GM21529 (cell line): ENCODE data around the gene OVOL2.

Source experiments
- ATAC-seq: cut with Tn5 transposase; IDR thresholded peaks from one replicate; pipeline ENCODE4 v1.9.1; 2021; ENCODE audit not compliant: unreplicated experiment

Gene OVOL2

DNA sequence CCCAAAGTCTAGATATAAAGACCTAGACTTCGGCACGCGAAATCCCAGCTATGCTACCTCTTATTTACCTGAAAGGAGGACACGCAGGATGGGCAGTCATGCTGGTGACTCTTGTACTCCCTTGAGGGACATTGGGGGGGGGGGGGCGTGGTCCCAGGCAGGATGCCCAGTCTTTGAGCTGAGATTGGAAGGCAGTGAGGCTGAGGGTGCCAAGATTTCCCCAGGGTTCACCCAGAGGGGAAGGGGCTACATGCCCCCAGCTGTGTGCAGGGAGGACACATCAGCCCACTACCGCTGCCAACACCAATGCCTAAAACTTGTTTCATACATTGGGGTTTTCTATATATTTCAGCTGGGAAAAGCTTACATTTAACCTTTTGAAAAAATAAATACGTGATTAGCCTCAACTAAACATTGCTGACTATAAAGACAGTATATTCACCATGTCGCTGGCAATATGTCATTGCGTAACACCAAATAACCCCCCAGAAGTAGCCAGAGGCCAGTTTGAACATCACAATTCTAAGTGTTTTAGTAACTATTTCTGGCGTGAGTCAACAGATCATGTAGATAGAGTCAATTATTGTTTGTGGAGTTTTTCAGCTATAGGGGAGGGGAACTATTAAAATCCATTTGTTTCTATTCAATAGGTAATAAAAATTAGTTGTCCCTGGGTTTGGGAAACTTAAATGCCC is 67.3 kb downstream of the OVOL2 start:
- ATAC-seq: no peak

DNA sequence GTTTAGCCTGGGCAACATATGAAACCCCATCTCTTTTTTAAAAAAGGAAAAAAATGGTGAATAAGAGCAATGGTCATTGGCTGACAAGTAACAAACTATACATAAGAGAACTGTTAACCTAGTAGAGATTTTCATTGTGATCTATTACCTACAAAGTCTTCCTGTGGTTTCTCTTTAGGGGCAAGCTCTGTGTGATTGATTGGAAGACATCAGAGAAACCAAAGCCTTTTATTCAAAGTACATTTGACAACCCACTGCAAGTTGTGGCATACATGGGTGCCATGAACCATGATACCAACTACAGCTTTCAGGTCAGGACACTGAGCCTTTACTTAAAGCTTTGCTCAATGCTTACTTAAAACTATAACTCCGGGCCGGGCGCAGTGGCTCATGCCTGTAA is 69.7 kb downstream of the OVOL2 start:
- ATAC-seq: no peak

DNA sequence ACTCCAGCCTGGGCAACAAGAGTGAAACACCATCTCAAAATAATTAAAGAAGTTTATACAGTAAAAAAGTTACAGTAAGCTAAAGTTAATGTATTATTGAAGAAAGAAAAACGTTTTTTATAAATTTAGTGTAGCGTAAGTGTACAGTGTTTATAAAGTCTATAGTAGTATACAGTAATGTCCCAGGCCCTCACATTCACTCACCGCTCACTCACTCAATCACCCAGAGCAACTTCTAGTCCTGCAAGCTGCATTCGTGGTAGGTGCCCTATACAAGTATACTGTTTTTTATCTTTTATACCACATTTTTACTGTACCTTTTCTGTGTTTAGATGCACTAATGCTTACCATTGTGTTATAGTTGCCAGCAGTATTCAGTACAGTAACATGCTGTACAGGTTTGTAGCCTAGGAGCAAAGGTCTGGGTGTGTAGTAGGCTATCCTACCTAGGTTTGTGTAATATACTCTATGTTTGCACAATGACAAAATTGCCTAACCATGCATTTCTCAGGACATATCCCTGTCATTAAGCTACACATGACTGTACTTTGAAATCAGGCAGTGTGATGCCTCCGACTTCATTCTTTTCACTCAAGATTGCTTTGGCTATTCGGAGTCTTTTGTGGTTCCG is 72.2 kb downstream of the OVOL2 start:
- ATAC-seq: no peak

DNA sequence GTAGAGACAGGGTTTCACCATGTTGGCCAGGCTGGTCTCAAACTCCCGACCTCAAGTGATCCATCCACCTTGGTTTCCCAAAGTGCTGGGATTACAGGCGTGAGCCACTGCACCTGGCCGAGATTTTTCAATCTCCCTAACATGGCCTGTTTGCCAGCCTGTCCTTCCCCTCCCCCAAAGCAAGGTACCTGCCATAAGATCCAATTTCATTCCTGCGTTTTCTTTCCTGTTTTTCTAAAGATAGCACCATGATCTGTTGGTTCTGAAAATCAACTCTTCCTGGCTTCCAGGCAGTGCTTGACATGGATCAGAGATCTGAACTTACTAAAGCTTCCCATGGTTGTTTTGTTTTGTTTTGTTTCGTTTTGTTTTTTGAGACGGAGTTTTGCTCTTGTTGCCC is 81.4 kb downstream of the OVOL2 start:
- ATAC-seq: no peak
